ENCODE results near the gene FGFR1OP2. TPM values are rescaled to one million over a fixed set of nuclear protein-coding genes. Genes with fewer than 3 reads are reported as not detected.

The FGFR1OP2 gene
- total and polyA plus RNA-seq, 2 experiments from 2014 or later, result 35.6 to 45.0 TPM

- Mint-ChIP-seq H3K9me3 (no peaks in the 10 kb centered on the region), H3K36me3 (ENCODE audit: low read depth) (peaks cover 23% of the 10 kb centered on the region), H3K27ac (no peak overlapping the region), H3K4me3 (no peak overlapping the region), H3K27me3 (ENCODE audit: insufficient read depth, low read depth, poor library complexity) (no peaks in the 10 kb centered on the region), H3K4me1 (no peaks in the 10 kb centered on the region; the same call in 2 of the 3 replicates)
- H3K36me3 ChIP-seq (ENCODE audit: insufficient read depth), result peaks cover 7% of the 10 kb centered on the region; the same call in 1 of the 2 replicates
- H3F3A ChIP-seq (replicated peaks; ENCODE audit: low read depth), result no peaks in the 10 kb centered on the region
- H3K4me2 ChIP-seq, result no peak overlapping the region
- H3K9me2 ChIP-seq (ENCODE audit: insufficient read depth), result no peaks in the 10 kb centered on the region
- H3K27me3 ChIP-seq (ENCODE audit: insufficient read depth), result no peaks in the 10 kb centered on the region
- H3K79me2 ChIP-seq (replicated peaks; ENCODE audit: insufficient read depth), result peaks cover 48% of the 10 kb centered on the region
- no peak overlapping the region for H3K4me3 ChIP-seq
- no peak for ATAC-seq
- H3K4me1 ChIP-seq (ENCODE audit: insufficient read depth), result no peaks in the 10 kb centered on the region
- TF ChIP-seq CREB1 (CRISPR knock-in tag; IDR thresholded peaks at IDR 0.05; ENCODE audit: low read depth) (no peak), POLR2AphosphoS5 (IDR thresholded peaks at IDR 0.05; ENCODE audit: low read depth) (no peak), NANOG (IDR thresholded peaks at IDR 0.05; ENCODE audit: borderline replicate concordance) (no peak), ZNF462 (CRISPR knock-in tag; IDR thresholded peaks at IDR 0.05) (no peak), ZNF331 (CRISPR knock-in tag; IDR thresholded peaks at IDR 0.05; ENCODE audit: low read depth) (no peak), ZNF114 (CRISPR knock-in tag; IDR thresholded peaks at IDR 0.05) (no peak), REST (IDR thresholded peaks at IDR 0.05; ENCODE audit: unreplicated experiment) (no peak), STAT1 (IDR thresholded peaks at IDR 0.05; ENCODE audit: unreplicated experiment) (no peak), EZH2 (IDR thresholded peaks at IDR 0.05; ENCODE audit: low read depth, unreplicated experiment) (no peak), JUNB (IDR thresholded peaks at IDR 0.05; ENCODE audit: unreplicated experiment) (no peak), CTCF (conservative IDR thresholded peaks at IDR 0.05; ENCODE audit: low read depth in 2 of 2) (no peak), ETS1 (IDR thresholded peaks at IDR 0.05) (no peak), EZH2phosphoT487 (IDR thresholded peaks at IDR 0.05; ENCODE audit: unreplicated experiment) (no peak)
- H2AFZ ChIP-seq, result no peak overlapping the region
- DNase-seq (ENCODE audit: low spot score), result no peak
- H4K20me1 ChIP-seq (replicated peaks; ENCODE audit: insufficient read depth), result peaks cover under 1% of the 10 kb centered on the region; the same call in 1 of the 2 replicates
- no peak overlapping the region for H3K27ac ChIP-seq (ENCODE audit: low read depth)
Observed at GRCh38 chr12:26953447-26953846, 15.2 kb downstream of the FGFR1OP2 start.
